Parathyroid adenoma (tissue), 2 donors: Measurements from ENCODE around the gene GPSM1.

ENCODE experiments used
- H2AFZ ChIP-seq: fragments of 300-600 bp; sonication (generic); one replicate; pipeline ENCODE4 v1.7.0; 2017; ENCODE audit warnings: antibody characterized with exemption, mild to moderate bottlenecking
- H3K27ac ChIP-seq: fragments of 300-600 bp; sonication (generic); one replicate; pipeline ENCODE4 v1.7.0; 2017
- H3K27me3 ChIP-seq: fragments of 300-600 bp; sonication (generic); one replicate; pipeline ENCODE4 v1.7.0; 2017; ENCODE audit warnings: low read length; ENCODE audit not compliant: control insufficient read depth, insufficient read depth
- H3K36me3 ChIP-seq: fragments of 300-600 bp; sonication (generic); one replicate; pipeline ENCODE4 v1.7.0; 2017; ENCODE audit warnings: low read length; ENCODE audit not compliant: control insufficient read depth, insufficient read depth
- H3K4me1 ChIP-seq: fragments of 300-600 bp; sonication (generic); one replicate; pipeline ENCODE4 v1.7.0; 2017; ENCODE audit warnings: control low read depth
- H3K4me2 ChIP-seq: fragments of 300-600 bp; sonication (generic); one replicate; pipeline ENCODE4 v1.7.0; 2017; ENCODE audit warnings: low read length
- H3K4me3 ChIP-seq: fragments of 300-600 bp; sonication (generic); one replicate; pipeline ENCODE4 v1.7.0; 2017; ENCODE audit warnings: low read depth, low read length
- H3K79me2 ChIP-seq: fragments of 300-600 bp; sonication (generic); one replicate; pipeline ENCODE4 v1.7.0; 2017; ENCODE audit warnings: control low read depth
- H3K9ac ChIP-seq: fragments of 300-600 bp; sonication (generic); one replicate; pipeline ENCODE4 v1.7.0; 2017; ENCODE audit warnings: mild to moderate bottlenecking
- H3K9me3 ChIP-seq: fragments of 300-600 bp; sonication (generic); one replicate; pipeline ENCODE4 v1.7.0; 2017; ENCODE audit warnings: low read length; ENCODE audit not compliant: control insufficient read depth
- CTCF ChIP-seq: fragments of 300-600 bp; sonication (generic); IDR thresholded peaks from one replicate; pipeline ENCODE4 v1.7.0; 2017; ENCODE audit warnings: antibody characterized with exemption, mild to moderate bottlenecking
- donor health status: primary hyperparathyroidism.

GPSM1 gene

GRCh38 chr9:136326761-136327303, 507 bp upstream of the GPSM1 start:
- Histone ChIP-seq H3K4me2 (peak overlapping the region; percentile 62), H2AFZ (peak overlapping the region; percentile 66), H3K9ac (no peak overlapping the region), H3K36me3 (no peaks in the 10 kb centered on the region), H3K27me3 (no peaks in the 10 kb centered on the region), H3K27ac (no peak overlapping the region), H3K79me2 (no peaks in the 10 kb centered on the region), H3K4me3 (peak overlapping the region; percentile 22), H3K4me1 (no peaks in the 10 kb centered on the region), H3K9me3 (no peaks in the 10 kb centered on the region)
- TF ChIP-seq CTCF, result no peak

- Histone ChIP-seq H3K9me3 (no peaks in the 10 kb centered on the region), H3K79me2 (no peaks in the 10 kb centered on the region), H3K4me1 (no peaks in the 10 kb centered on the region), H3K27ac (no peak overlapping the region), H3K4me2 (peak overlapping the region; percentile 87), H3K4me3 (peak overlapping the region; percentile 38), H2AFZ (no peak overlapping the region), H3K9ac (no peak overlapping the region), H3K27me3 (no peaks in the 10 kb centered on the region), H3K36me3 (no peaks in the 10 kb centered on the region)
- TF ChIP-seq CTCF, result no peak
These were observed 777 bp downstream of the GPSM1 start for GRCh38 chr9:136328011-136328621.

- H3K4me1 ChIP-seq, result no peaks in the 10 kb centered on the region
These were observed 1.3 kb downstream of the GPSM1 start for GRCh38 chr9:136328622-136329041.

GRCh38 chr9:136329211-136329627, 1.9 kb downstream of the GPSM1 start:
- Histone ChIP-seq H3K27me3 (no peaks in the 10 kb centered on the region), H3K4me2 (no peak overlapping the region), H3K9ac (no peak overlapping the region), H3K79me2 (no peaks in the 10 kb centered on the region), H3K4me3 (no peak overlapping the region), H3K27ac (no peak overlapping the region), H3K4me1 (no peaks in the 10 kb centered on the region), H3K9me3 (no peaks in the 10 kb centered on the region), H2AFZ (no peak overlapping the region), H3K36me3 (no peaks in the 10 kb centered on the region)
- TF ChIP-seq CTCF, result no peak

More at GRCh38 chr9:136328622-136329041, 1.3 kb downstream of the GPSM1 start:
- no peaks in the 10 kb centered on the region for H3K79me2 ChIP-seq
- no peak overlapping the region for H3K27ac ChIP-seq
- H3K4me3 ChIP-seq, result peak overlapping the region; percentile 38
- no peak for TF ChIP-seq CTCF
- no peaks in the 10 kb centered on the region for H3K9me3 ChIP-seq
- H3K9ac ChIP-seq, result no peak overlapping the region
- H3K36me3 ChIP-seq, result no peaks in the 10 kb centered on the region
- H2AFZ ChIP-seq, result no peak overlapping the region
- H3K27me3 ChIP-seq, result no peaks in the 10 kb centered on the region
- H3K4me2 ChIP-seq, result peak overlapping the region; percentile 87
